IMR-90 (cell line): Measurements from ENCODE around the gene HRH2. TPM values are rescaled to one million over a fixed set of nuclear protein-coding genes. Genes with fewer than 3 reads are reported as not detected.

ENCODE experiments used
- ATAC-seq: fragments of 200-7000 bp; cut with Tn5 transposase; 2 replicates; pipeline ENCODE4 v1.9.1; 2020; ENCODE audit warnings: low read depth, mild to moderate bottlenecking, moderate library complexity
- BruUV-seq: library from RNA; stranded (reverse); fragments of 400-500 nt; replicated peaks from 2 replicates; lab custom pipeline; 2021; lab: Mats Ljungman, UMichigan
- CTCF ChIA-PET: fragments of 300-600 bp; formaldehyde crosslinking; extraction: SDS; loops from one replicate; lab custom pipeline; 2021; ENCODE audit warnings: antibody characterized with exemption; lab: Yijun Ruan, JAX
- POLR2A ChIA-PET: fragments of 300-600 bp; sonication (Branson Sonifier 250); formaldehyde crosslinking; loops from one replicate; lab custom pipeline; 2022; ENCODE audit warnings: antibody characterized with exemption; ENCODE audit not compliant: unreplicated experiment; lab: Charles Lee
- DNase-seq: peaks from one replicate; pipeline ENCODE4 v3.0.0; 2013
- H2AFZ ChIP-seq: replicated peaks from 2 replicates; pipeline ENCODE3; 2013; ENCODE audit warnings: low read length, mild to moderate bottlenecking; ENCODE audit not compliant: poor library complexity
- H2AK5ac ChIP-seq: 2 replicates; pipeline ENCODE4 v1.6.1; 2013; ENCODE audit warnings: low read depth, low read length, inconsistent platforms
- H2AK9ac ChIP-seq: replicated peaks from 2 replicates; pipeline ENCODE3; 2013; ENCODE audit warnings: mild to moderate bottlenecking, low read depth, low read length, moderate library complexity; ENCODE audit not compliant: poor library complexity
- H2BK120ac ChIP-seq: 2 replicates; pipeline ENCODE4 v1.6.1; 2013; ENCODE audit warnings: low read depth, low read length, inconsistent platforms
- H2BK15ac ChIP-seq: 3 replicates; pipeline ENCODE4 v1.6.1; 2013; ENCODE audit warnings: low read depth, low read length, inconsistent platforms
- H2BK20ac ChIP-seq: 2 replicates; pipeline ENCODE4 v1.6.1; 2013; ENCODE audit warnings: low read depth, mild to moderate bottlenecking, inconsistent platforms, low read length, moderate library complexity
- H2BK5ac ChIP-seq: 2 replicates; pipeline ENCODE4 v1.6.1; 2013; ENCODE audit warnings: mild to moderate bottlenecking, low read depth, low read length, inconsistent platforms; ENCODE audit not compliant: poor library complexity, severe bottlenecking
- H3K14ac ChIP-seq: replicated peaks from 2 replicates; pipeline ENCODE4 v1.6.1; 2013; ENCODE audit warnings: low read depth, low read length, inconsistent platforms
- H3K18ac ChIP-seq: 2 replicates; pipeline ENCODE4 v1.6.1; 2013; ENCODE audit warnings: low read depth, low read length, control low read depth
- H3K23ac ChIP-seq: 2 replicates; pipeline ENCODE4 v1.6.1; 2013; ENCODE audit warnings: low read depth, low read length, inconsistent platforms
- H3K27ac ChIP-seq: 2 replicates; pipeline ENCODE4 v1.5.1; 2013; ENCODE audit warnings: mild to moderate bottlenecking, control low read depth, low read length; ENCODE audit not compliant: insufficient read depth
- H3K27me3 ChIP-seq: 2 replicates; pipeline ENCODE4 v1.6.1; 2013; ENCODE audit warnings: low read length; ENCODE audit not compliant: control insufficient read depth, insufficient read depth
- H3K36me3 ChIP-seq: 2 replicates; pipeline ENCODE4 v1.6.1; 2013; ENCODE audit warnings: low read length, mixed read lengths; ENCODE audit not compliant: control insufficient read depth, insufficient read depth
- H3K4ac ChIP-seq: 2 replicates; pipeline ENCODE4 v1.6.1; 2013; ENCODE audit warnings: low read depth, low read length, inconsistent platforms
- H3K4me1 ChIP-seq: 2 replicates; pipeline ENCODE4 v1.6.1; 2013; ENCODE audit warnings: low read length, mixed read lengths; ENCODE audit not compliant: control insufficient read depth, insufficient read depth
- H3K4me2 ChIP-seq: 2 replicates; pipeline ENCODE4 v1.6.1; 2013; ENCODE audit warnings: low read depth, mild to moderate bottlenecking, control low read depth, low read length, moderate library complexity
- H3K4me3 ChIP-seq: 2 replicates; pipeline ENCODE4 v1.5.1; 2013; ENCODE audit warnings: low read depth, mild to moderate bottlenecking, control low read depth, low read length, moderate library complexity; ENCODE audit not compliant: insufficient read depth
- H3K56ac ChIP-seq: 2 replicates; pipeline ENCODE4 v1.6.1; 2013; ENCODE audit warnings: low read length, inconsistent platforms; ENCODE audit not compliant: insufficient read depth; ENCODE audit errors: extremely low read depth
- H3K79me1 ChIP-seq, 2 experiments: 2 replicates each; pipeline ENCODE4 v1.6.1; 2013; ENCODE audit warnings: low read length in 2 of 2, inconsistent platforms in 1 of 2, low read depth in 1 of 2
- H3K9ac ChIP-seq: 2 replicates; pipeline ENCODE4 v1.6.1; 2013; ENCODE audit warnings: low read depth, low read length, control low read depth
- H3K9me1 ChIP-seq: 2 replicates; pipeline ENCODE4 v1.6.1; 2013; ENCODE audit warnings: low read length, inconsistent platforms; ENCODE audit not compliant: insufficient read depth
- H3K9me3 ChIP-seq: 2 replicates; pipeline ENCODE4 v1.6.1; 2013; ENCODE audit warnings: low read length; ENCODE audit not compliant: control insufficient read depth, insufficient read depth
- H4K20me1 ChIP-seq: 2 replicates; pipeline ENCODE4 v1.6.1; 2013; ENCODE audit warnings: low read length, inconsistent platforms; ENCODE audit not compliant: insufficient read depth
- H4K5ac ChIP-seq: 2 replicates; pipeline ENCODE4 v1.6.1; 2013; ENCODE audit warnings: mild to moderate bottlenecking, low read depth, low read length, control low read depth
- H4K8ac ChIP-seq, 2 experiments: 2 replicates each; pipeline ENCODE4 v1.6.1; 2013; ENCODE audit warnings: low read depth in 2 of 2, low read length in 2 of 2, control low read depth in 1 of 2, inconsistent platforms in 1 of 2
- H4K91ac ChIP-seq: 2 replicates; pipeline ENCODE4 v1.6.1; 2013; ENCODE audit warnings: low read depth, low read length, inconsistent platforms; ENCODE audit not compliant: insufficient read depth
- BHLHE40 ChIP-seq: fragments of 150-350 bp; IDR thresholded peaks from 2 replicates; pipeline ENCODE4 v1.6.1; 2016; ENCODE audit warnings: mild to moderate bottlenecking, low read depth, low read length
- CHD1 ChIP-seq: IDR thresholded peaks from 2 replicates; pipeline ENCODE4 v1.6.1; 2012; ENCODE audit warnings: low read depth, low read length, improper control_type of control experiment
- FOS ChIP-seq: fragments of 150-350 bp; IDR thresholded peaks from 2 replicates; pipeline ENCODE4 v1.6.1; 2016; ENCODE audit warnings: low read depth, low read length
- MAFK ChIP-seq: IDR thresholded peaks from 2 replicates; pipeline ENCODE4 v1.6.1; 2012; ENCODE audit warnings: low read depth, low read length, improper control_type of control experiment
- POLR2A ChIP-seq: IDR thresholded peaks from 2 replicates; pipeline ENCODE4 v1.6.1; 2012; ENCODE audit warnings: mild to moderate bottlenecking, low read depth, low read length
- RAD21 ChIP-seq: IDR thresholded peaks from 2 replicates; pipeline ENCODE4 v1.6.1; 2012; ENCODE audit warnings: low read length, improper control_type of control experiment
- RCOR1 ChIP-seq: IDR thresholded peaks from 2 replicates; pipeline ENCODE4 v1.6.1; 2012; ENCODE audit warnings: mild to moderate bottlenecking, low read length, improper control_type of control experiment; ENCODE audit not compliant: insufficient replicate concordance
- SMC3 ChIP-seq: fragments of 150-350 bp; IDR thresholded peaks from 2 replicates; pipeline ENCODE4 v1.6.1; 2016; ENCODE audit warnings: low read depth, mild to moderate bottlenecking, antibody characterized with exemption, low read length, moderate library complexity
- WGBS, 2 experiments: methylation state at CpG; one replicate each; pipeline versions ENCODE4 v1.1.5 to v1.1.7; 2013; ENCODE audit warnings: missing lambda C conversion rate in 2 of 2; ENCODE audit not compliant: insufficient read length in 1 of 2; ENCODE audit errors: extremely low coverage in 2 of 2; 5-methylcytosine and 5-hydroxymethylcytosine counted together
- dilution Hi-C: fragments of 300-500 bp; cut with HindIII; formaldehyde crosslinking; loops from one replicate; pipeline ENCODE4 v1.14.3; 2018; ENCODE audit warnings: low sequenced_read_pairs; ENCODE audit not compliant: unreplicated experiment
- in situ Hi-C: fragments of 300-500 bp; cut with MboI; formaldehyde crosslinking; loops from 3 replicates; pipeline ENCODE4 v1.14.3; 2019; ENCODE audit warnings: low sequenced_read_pairs, inconsistent platforms, mixed read lengths
- intact Hi-C: fragments of 100-400 bp; cut with micrococcal nuclease; formaldehyde crosslinking; loops from 2 replicates; pipeline ENCODE4 v1.10.0; 2022
- polyA plus RNA-seq, 3 experiments: library from polyadenylated mRNA; depleted of rRNA; stranded (reverse); fragments of >200 nt; gene quantifications; 2 replicates each; pipeline ENCODE4 v1.2.3, GENCODE V29; 2012; ENCODE audit warnings: low replicate concordance in 1 of 3
- total RNA-seq: library from RNA; depleted of rRNA; stranded (reverse); fragments of >200 nt; gene quantifications from 2 replicates; pipeline ENCODE4 v1.2.3, GENCODE V29; 2012
- TF ChIP-seq, protein P1 (sequence below): fragments of 150-350 bp; IDR thresholded peaks from 2 replicates; pipeline ENCODE4 v1.6.1; 2017; ENCODE audit warnings: mild to moderate bottlenecking, antibody characterized with exemption, low read length, low read depth
- TF ChIP-seq, protein P2 (sequence below): conservative IDR thresholded peaks from 2 replicates; pipeline ENCODE4 v1.5.1; 2012; ENCODE audit warnings: mild to moderate bottlenecking, low read depth, low read length, improper control_type of control experiment

Gene HRH2
- total and polyA plus RNA-seq, 2 of the 4 experiments (the other 2 are of a cell fraction) = not detected

DNA sequence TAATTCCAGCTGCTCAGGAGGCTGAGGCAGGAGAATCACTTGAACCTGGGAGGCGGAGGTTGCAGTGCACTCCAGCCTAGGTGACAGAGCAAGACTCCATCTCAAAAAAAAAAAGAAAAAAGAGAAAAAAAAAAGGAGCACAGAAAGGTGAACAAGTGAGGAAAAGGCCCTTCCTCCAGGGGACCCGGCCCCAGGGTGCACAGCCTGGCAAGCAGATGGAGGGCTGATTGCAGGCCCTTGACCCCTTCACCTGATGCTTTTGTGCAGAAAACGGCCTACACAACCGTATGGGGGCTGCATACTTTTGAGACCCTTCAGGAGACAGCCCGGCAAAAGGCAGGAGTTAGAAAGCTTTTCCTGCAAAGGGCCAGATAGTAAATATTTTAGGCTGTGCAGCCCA lies 33.9 kb downstream of the HRH2 start:
- no peaks in the 10 kb centered on the region for H3K27me3 ChIP-seq
- H2AK9ac ChIP-seq = no peak overlapping the region
- H4K91ac ChIP-seq = no peak overlapping the region
- ATAC-seq (no peak), DNase-seq (no peak)
- H3K27ac ChIP-seq = no peak overlapping the region
- H4K20me1 ChIP-seq = no peaks in the 10 kb centered on the region
- no peak overlapping the region for H2BK15ac ChIP-seq
- 57% methylated on average over 1 of the region's 5 CpGs; no CpG with 5 or more reads in 1 of the 2 experiments for WGBS, 2 experiments
- no peak overlapping the region for H3K4me3 ChIP-seq
- H3K56ac ChIP-seq = no peak overlapping the region
- TF ChIP-seq CHD1 (no peak), SMC3 (no peak), FOS (no peak), POLR2A (no peak), BHLHE40 (no peak), MAFK (no peak), RAD21 (no peak), RCOR1 (no peak)
- TF ChIP-seq, protein P1, sequence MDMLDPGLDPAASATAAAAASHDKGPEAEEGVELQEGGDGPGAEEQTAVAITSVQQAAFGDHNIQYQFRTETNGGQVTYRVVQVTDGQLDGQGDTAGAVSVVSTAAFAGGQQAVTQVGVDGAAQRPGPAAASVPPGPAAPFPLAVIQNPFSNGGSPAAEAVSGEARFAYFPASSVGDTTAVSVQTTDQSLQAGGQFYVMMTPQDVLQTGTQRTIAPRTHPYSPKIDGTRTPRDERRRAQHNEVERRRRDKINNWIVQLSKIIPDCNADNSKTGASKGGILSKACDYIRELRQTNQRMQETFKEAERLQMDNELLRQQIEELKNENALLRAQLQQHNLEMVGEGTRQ = no peak
- TF ChIP-seq, protein P2, sequence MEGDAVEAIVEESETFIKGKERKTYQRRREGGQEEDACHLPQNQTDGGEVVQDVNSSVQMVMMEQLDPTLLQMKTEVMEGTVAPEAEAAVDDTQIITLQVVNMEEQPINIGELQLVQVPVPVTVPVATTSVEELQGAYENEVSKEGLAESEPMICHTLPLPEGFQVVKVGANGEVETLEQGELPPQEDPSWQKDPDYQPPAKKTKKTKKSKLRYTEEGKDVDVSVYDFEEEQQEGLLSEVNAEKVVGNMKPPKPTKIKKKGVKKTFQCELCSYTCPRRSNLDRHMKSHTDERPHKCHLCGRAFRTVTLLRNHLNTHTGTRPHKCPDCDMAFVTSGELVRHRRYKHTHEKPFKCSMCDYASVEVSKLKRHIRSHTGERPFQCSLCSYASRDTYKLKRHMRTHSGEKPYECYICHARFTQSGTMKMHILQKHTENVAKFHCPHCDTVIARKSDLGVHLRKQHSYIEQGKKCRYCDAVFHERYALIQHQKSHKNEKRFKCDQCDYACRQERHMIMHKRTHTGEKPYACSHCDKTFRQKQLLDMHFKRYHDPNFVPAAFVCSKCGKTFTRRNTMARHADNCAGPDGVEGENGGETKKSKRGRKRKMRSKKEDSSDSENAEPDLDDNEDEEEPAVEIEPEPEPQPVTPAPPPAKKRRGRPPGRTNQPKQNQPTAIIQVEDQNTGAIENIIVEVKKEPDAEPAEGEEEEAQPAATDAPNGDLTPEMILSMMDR = no peak
- H2BK20ac ChIP-seq = no peak overlapping the region
- H3K4me1 ChIP-seq = no peaks in the 10 kb centered on the region
- no peak overlapping the region for H3K23ac ChIP-seq
- BruUV-seq = no TSS peak
- no peaks in the 10 kb centered on the region for H3K79me1 ChIP-seq
- H4K5ac ChIP-seq = no peak overlapping the region
- H3K18ac ChIP-seq = no peak overlapping the region
- no peak overlapping the region for H3K4me2 ChIP-seq
- in situ Hi-C loops = no loop called here
- H2AFZ ChIP-seq = no peak overlapping the region
- H3K9me1 ChIP-seq = no peaks in the 10 kb centered on the region
- no peak overlapping the region for H3K4ac ChIP-seq
- no peak overlapping the region for H3K14ac ChIP-seq
- no peak overlapping the region for H4K8ac ChIP-seq
- dilution Hi-C loops = no loop called here
- no peak overlapping the region for H2BK5ac ChIP-seq
- ChIA-PET CTCF (no interaction called here), POLR2A (no interaction called here)
- no peak overlapping the region for H2AK5ac ChIP-seq
- H3K36me3 ChIP-seq = no peaks in the 10 kb centered on the region
- H3K9ac ChIP-seq = no peak overlapping the region
- peaks cover 12% of the 10 kb centered on the region for H3K9me3 ChIP-seq
- intact Hi-C loops = no loop called here
- H2BK120ac ChIP-seq = no peak overlapping the region
